Limb (tissue), 2 donors: ENCODE measurements around the gene PVALEF.
A peak's percentile ranks its signal among the peaks of the same experiment; 100 is the strongest.

Experiments used
- DNase-seq, 2 donors: peaks; one replicate each; pipeline ENCODE4 v3.0.0-alpha.2; 2016; ENCODE audit errors: extremely low spot score in 2 of 2

Gene PVALEF

GRCh38 chr17:81161536-81161935 is 3.8 kb upstream of the PVALEF start:
- no peak for DNase-seq

GRCh38 chr17:81161972-81162371 is 3.3 kb upstream of the PVALEF start:
- no peak for DNase-seq

DNA sequence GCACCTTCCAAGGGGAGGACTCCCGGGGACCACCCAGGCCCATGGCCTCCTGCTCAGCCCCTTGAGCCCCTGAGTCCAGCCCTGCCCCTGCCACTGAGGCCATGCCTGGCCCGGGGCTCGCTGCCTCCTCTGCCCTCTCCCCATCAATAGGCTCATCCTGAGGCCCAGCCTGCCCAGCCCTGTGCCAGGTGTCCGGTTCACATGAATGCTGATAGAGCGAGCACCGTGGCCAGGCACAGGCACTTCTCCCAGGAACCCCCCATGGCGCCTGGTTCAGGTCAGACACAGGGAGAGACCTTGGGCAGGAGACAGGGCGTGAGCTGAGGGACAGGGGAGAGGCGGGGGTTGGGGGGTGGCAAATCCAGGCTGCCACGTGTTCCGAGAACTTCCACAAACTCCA is 2.8 kb upstream of the PVALEF start:
- no peak for DNase-seq

- no peak for DNase-seq
Observed at GRCh38 chr17:81163051-81163695, 2.1 kb upstream of the PVALEF start.

GRCh38 chr17:81163703-81164370 is 1.5 kb upstream of the PVALEF start:
- DNase-seq, result no peak

DNA sequence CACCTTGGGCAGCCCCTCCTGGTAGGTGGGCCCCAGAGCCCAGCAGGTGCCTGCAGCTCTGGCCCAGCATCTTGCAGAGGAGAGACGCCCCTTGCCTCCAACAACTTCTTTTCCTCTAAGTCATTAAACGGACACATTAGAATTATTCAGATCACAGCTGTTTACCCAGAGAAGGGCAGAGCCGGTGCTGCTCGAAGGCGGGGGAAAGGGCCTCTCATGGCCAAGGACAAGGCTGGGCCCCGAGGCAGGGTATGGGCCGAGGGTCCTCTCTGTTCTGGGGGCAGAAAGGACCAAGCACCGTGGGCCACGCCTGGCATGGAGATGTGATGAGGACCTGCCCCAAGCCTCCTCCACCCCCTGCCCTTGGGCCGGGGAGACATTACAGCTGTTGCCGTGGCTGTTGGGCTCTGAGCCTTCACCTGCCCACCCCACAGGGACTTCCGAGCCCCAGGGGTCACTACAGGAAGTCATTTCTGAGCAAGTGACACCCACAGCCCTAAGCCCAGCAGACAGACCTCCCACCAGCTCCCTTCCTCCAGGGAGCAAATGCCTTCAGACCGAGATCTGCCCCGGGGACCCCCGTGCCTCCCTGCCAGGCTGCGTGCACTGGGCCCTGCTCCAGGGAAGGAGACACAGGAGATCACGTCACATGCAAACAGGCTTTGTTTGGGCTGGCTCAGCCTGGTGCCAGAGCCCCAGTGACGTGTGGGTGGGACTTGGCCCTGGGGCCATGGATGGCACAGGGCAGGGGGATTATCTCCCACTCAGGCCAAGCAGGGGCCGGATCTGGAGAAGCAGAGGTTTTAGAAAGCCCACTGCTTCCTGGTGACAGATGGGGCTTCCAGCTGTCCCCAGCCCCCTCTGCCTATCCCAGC is 699 bp upstream of the PVALEF start:
- DNase-seq, result peak in 1 of 2 donors; percentile 62

- DNase-seq, result no peak
Observed at GRCh38 chr17:81166033-81166492, 756 bp downstream of the PVALEF start, which contains the start of gene AATK. TSS of gene AATK (minus strand) at chr17:81166221. CDS start at chr17:81165992, 229 bp downstream.

- DNase-seq, result no peak
Observed at GRCh38 chr17:81167194-81167524, 1.9 kb downstream of the PVALEF start.

DNA sequence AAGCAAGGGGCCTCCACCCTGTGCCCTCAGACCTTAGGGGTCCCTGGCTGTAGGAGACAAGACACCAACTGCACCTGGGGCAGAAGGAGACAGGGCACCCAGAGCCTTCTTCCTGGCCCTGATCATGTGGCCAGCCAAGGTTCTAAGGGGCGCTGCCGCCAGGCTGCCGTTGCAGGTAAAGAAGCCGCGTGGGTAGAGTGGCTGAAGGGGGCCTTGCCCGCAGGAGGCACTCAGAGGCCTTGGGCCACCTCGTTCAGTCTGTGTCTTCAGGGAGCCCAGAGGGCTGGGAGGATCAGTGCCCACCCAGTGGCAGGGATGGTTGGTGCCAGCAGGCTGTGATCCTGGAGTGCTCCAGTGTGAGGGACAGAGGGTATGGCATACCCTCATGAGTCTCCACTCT is 2.3 kb downstream of the PVALEF start:
- DNase-seq, result no peak

GRCh38 chr17:81169870-81170309 is 4.6 kb downstream of the PVALEF start:
- no peak for DNase-seq

GRCh38 chr17:81170727-81171494 is 5.6 kb downstream of the PVALEF start:
- DNase-seq, result no peak

GRCh38 chr17:81171941-81172340 is 6.6 kb downstream of the PVALEF start:
- DNase-seq, result no peak

GRCh38 chr17:81173052-81173761 is 7.9 kb downstream of the PVALEF start:
- DNase-seq, result no peak

DNA sequence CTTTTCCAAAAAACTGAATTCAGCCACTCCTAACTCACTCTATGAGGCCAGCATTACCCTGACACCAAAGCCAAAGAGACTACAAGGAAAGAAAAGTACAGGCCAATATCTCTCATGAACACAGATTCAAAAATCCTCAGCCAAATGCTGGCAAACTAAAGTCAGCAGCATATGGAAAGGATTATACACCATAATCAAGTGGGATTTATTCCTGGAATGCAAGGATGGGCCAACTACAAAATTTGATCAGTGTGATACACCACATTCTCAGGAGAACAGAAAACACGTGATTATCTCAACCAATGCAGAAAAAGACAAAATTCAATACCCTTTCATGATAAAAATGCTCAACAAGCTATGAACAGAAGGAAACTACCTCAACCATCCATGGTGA is 8.5 kb downstream of the PVALEF start:
- no peak for DNase-seq

DNA sequence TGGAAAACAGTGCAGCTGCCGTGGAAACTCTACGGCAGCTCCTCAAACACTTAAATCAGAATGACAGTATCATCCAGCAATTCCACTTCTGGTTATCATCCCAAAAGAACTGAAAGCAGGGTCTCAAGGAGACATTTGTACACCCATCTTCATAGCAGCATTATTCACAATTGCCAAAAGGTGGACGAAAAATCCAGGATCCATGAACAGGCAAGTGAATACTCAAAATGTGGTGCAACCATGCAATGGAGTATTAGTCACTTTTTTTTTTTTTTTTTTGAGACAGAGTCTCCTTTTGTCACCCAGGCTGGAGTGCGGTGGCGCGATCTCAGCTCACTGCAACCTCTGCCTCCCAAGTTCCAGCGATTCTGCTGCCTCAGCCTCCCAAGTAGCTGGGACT is 11.4 kb downstream of the PVALEF start:
- DNase-seq, result no peak

DNA sequence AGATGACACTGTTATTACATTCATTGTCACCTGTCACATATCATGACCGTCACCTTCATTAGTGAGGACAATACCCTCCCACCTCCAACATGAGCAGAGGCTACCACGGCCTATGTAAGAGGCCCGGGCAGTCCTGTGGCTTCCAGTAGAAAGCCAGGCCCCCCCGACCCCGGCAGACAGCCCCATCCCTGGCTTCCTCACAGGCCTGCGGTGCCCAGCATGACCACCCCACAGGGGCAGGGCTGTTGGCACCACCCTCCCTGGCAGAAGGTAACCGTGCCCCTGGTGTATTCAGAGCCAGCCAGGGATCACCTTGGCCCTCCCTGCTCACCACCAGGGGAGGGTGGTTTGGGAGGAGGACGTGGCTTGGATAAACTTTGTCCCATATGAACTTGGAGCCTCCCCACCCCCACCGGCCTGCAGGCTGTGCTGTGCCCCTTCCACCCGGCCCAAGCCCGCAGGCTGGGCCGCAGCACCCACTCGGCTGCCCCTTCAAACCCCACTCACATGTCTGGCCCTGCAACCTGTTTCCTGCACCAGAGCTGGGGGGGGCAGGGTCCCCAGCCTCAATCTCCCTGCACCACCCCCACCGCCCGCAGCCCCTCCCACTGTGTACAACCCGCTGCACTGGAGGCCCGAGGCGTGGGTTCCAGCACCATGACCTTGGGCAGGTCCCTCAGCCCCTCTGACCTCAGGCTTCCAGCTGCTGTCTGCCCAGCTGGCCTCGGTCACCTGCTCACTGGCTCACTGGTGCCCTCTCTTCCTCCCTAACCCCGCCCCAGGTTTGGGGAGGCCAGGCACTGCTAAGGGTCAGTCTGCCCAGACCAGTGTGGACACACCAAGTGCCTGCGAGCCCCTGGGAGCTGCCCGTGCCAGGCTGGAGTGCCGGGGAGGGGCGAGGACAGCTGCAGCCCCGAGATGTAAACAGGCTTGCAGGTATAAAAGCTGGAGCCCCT is 13.1 kb downstream of the PVALEF start:
- no peak for DNase-seq

- DNase-seq, result no peak
Observed at GRCh38 chr17:81179220-81179619, 13.9 kb downstream of the PVALEF start.

DNA sequence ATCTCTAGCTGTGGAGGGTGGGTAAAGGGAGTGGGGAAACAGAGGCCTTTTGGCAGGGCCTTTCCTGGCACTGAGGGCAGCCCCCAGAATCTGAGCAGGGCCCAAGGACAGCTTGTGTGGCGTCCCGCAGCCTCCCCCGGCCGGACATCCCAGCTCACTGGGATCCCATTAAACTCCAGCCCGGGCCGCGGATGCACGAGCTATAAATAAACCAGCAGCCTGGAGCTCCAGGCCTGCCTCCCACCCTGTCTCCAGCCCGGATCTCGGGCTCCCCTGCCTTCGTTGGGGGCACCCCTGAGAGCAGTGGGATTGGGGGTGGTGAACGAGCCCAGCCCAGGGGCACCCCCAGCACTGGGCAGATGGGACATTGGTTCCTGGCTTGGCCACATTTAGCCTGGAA is 14.6 kb downstream of the PVALEF start:
- DNase-seq, result no peak
